Upper lobe of right lung (tissue), 1 donor: ENCODE results near the gene MRPL32. TPM values are rescaled to one million over a fixed set of nuclear protein-coding genes. Genes with fewer than 3 reads are reported as not detected.

Experiments used
- ATAC-seq: fragments of 200-7000 bp; cut with Tn5 transposase; one replicate; pipeline ENCODE4 v1.9.1; 2020; ENCODE audit warnings: mild to moderate bottlenecking, moderate library complexity
- DNase-seq: peaks from one replicate; pipeline ENCODE4 v3.0.0-alpha.2; 2020
- H3K27ac ChIP-seq: fragments of 200-600 bp; one replicate; pipeline ENCODE4 v1.8.0; 2022
- H3K27me3 ChIP-seq: fragments of 200-600 bp; one replicate; pipeline ENCODE4 v1.8.0; 2022; ENCODE audit warnings: mild to moderate bottlenecking
- H3K36me3 ChIP-seq: fragments of 200-600 bp; one replicate; pipeline ENCODE4 v1.8.0; 2022
- H3K4me1 ChIP-seq: fragments of 200-600 bp; one replicate; pipeline ENCODE4 v1.8.0; 2022
- H3K4me3 ChIP-seq: fragments of 200-600 bp; one replicate; pipeline ENCODE4 v1.8.0; 2022; ENCODE audit warnings: mild to moderate bottlenecking
- H3K9me3 ChIP-seq: fragments of 200-600 bp; one replicate; pipeline ENCODE4 v1.8.0; 2022
- CTCF ChIP-seq: fragments of 200-600 bp; IDR thresholded peaks from one replicate; pipeline ENCODE4 v1.8.0; 2022; ENCODE audit warnings: antibody characterized with exemption
- intact Hi-C: fragments of 100-400 bp; cut with DNase I; formaldehyde crosslinking; loops from one replicate; pipeline ENCODE4 v1.11.0; 2022
- total RNA-seq: library from RNA; stranded (reverse); fragmentation: NEBNext Ultra II Directional; extraction: Animal tissue kit (Norgen Biotek cat#: 25700); gene quantifications from one replicate; pipeline ENCODE4 v1.2.1, GENCODE V29; 2021
- donor health status: DM: no; HTN: yes; CAD: no; lungs with severe emphysema.

The MRPL32 gene
- total RNA-seq, 1 donor from 2014 or later = 44.8 TPM

- ATAC-seq = no peak
- Histone ChIP-seq H3K27ac (peak overlapping the region; percentile 52), H3K36me3 (peaks cover 40% of the 10 kb centered on the region), H3K4me1 (peaks cover 15% of the 10 kb centered on the region), H3K27me3 (no peaks in the 10 kb centered on the region), H3K9me3 (no peaks in the 10 kb centered on the region), H3K4me3 (no peak overlapping the region)
- no peak for DNase-seq
- intact Hi-C loops = no loop called here
- TF ChIP-seq CTCF = no peak
Observed at GRCh38 chr7:42915356-42915755, 16.8 kb upstream of the MRPL32 start.

- Histone ChIP-seq H3K27me3 (no peaks in the 10 kb centered on the region), H3K4me3 (no peak overlapping the region), H3K4me1 (no peaks in the 10 kb centered on the region), H3K36me3 (peaks cover 94% of the 10 kb centered on the region), H3K27ac (no peak overlapping the region), H3K9me3 (no peaks in the 10 kb centered on the region)
- TF ChIP-seq CTCF = no peak
- DNase-seq (no peak), ATAC-seq (no peak)
- intact Hi-C loops = no loop called here
Observed at GRCh38 chr7:42922017-42922753, 10.0 kb upstream of the MRPL32 start.

- Histone ChIP-seq H3K36me3 (peaks cover 80% of the 10 kb centered on the region), H3K4me3 (no peak overlapping the region), H3K27me3 (no peaks in the 10 kb centered on the region), H3K4me1 (peaks cover 10% of the 10 kb centered on the region), H3K9me3 (no peaks in the 10 kb centered on the region), H3K27ac (no peak overlapping the region)
- DNase-seq (no peak), ATAC-seq (no peak)
- TF ChIP-seq CTCF = no peak
- intact Hi-C loops = no loop called here
Observed at GRCh38 chr7:42924223-42924838, 7.8 kb upstream of the MRPL32 start.

- Histone ChIP-seq H3K9me3 (no peaks in the 10 kb centered on the region), H3K36me3 (peaks cover 67% of the 10 kb centered on the region), H3K27me3 (no peaks in the 10 kb centered on the region), H3K4me1 (peaks cover 22% of the 10 kb centered on the region), H3K4me3 (no peak overlapping the region), H3K27ac (no peak overlapping the region)
- ATAC-seq (no peak), DNase-seq (no peak)
- intact Hi-C loops = no loop called here
- no peak for TF ChIP-seq CTCF
Observed at GRCh38 chr7:42925630-42926029, 6.5 kb upstream of the MRPL32 start.

- Histone ChIP-seq H3K4me3 (no peak overlapping the region), H3K27me3 (no peaks in the 10 kb centered on the region), H3K36me3 (peaks cover 61% of the 10 kb centered on the region), H3K27ac (no peak overlapping the region), H3K9me3 (no peaks in the 10 kb centered on the region), H3K4me1 (peaks cover 28% of the 10 kb centered on the region)
- intact Hi-C loops = no loop called here
- no peak for TF ChIP-seq CTCF
- DNase-seq (no peak), ATAC-seq (no peak)
Observed at GRCh38 chr7:42926204-42926603, 6.0 kb upstream of the MRPL32 start.
